GM19463 (cell line): Measurements from ENCODE around the gene DCHS2.

Experiments
- ATAC-seq: cut with Tn5 transposase; IDR thresholded peaks from one replicate; pipeline ENCODE4 v1.9.1; 2021; ENCODE audit warnings: mild to moderate bottlenecking, moderate library complexity; ENCODE audit not compliant: unreplicated experiment

DCHS2 gene

GRCh38 chr4:154455111-154455510 is 36.5 kb downstream of the DCHS2 start:
- no peak for ATAC-seq

DNA sequence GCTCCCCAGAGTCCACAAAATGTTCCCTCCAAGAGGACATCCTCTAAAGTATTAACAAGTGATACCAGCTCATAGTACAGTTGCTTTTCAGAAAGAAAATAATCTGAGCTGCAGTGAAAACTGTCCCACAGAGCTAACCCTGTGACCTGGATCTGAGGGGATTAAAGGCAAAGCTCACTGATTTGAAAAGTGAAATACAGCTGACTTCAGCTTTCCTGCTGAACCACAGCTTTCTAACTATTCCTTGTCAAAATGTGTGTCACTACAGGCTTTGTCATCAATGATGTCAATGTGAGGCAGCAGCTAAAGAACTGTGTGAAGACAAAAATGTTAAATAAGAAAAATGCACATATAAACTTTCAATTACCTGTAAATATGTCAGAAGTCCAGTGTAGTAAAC is 36.9 kb downstream of the DCHS2 start:
- ATAC-seq: no peak

- no peak for ATAC-seq
These were observed 38.7 kb downstream of the DCHS2 start for GRCh38 chr4:154452798-154453346.

- ATAC-seq: no peak
These were observed 40.6 kb downstream of the DCHS2 start for GRCh38 chr4:154450966-154451365.

- ATAC-seq: no peak
These were observed 46.6 kb downstream of the DCHS2 start for GRCh38 chr4:154444958-154445357.

- no peak for ATAC-seq
These were observed 49.6 kb downstream of the DCHS2 start for GRCh38 chr4:154441982-154442381.

DNA sequence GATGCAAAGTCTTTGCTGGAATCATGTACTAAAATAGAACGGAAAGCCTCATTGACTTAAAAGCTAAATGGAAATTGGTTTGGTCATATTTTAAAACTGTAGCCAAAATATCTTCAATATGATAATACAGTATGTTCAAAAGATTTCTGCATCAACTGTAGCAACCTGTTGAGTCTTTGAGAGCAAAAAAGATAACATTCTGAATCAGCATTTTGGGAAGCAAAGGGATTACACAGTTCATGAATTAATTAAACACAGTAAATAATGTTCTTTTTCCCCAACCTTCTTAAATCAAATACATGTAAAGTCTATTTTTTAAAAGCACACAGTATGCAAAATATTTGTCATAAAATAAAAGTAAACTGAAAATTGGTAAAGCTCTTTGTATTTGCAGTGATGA is 50.5 kb downstream of the DCHS2 start:
- no peak for ATAC-seq

GRCh38 chr4:154439224-154439623 is 52.4 kb downstream of the DCHS2 start:
- ATAC-seq: no peak

GRCh38 chr4:154435895-154436294 is 55.7 kb downstream of the DCHS2 start:
- ATAC-seq: peak; percentile 83

DNA sequence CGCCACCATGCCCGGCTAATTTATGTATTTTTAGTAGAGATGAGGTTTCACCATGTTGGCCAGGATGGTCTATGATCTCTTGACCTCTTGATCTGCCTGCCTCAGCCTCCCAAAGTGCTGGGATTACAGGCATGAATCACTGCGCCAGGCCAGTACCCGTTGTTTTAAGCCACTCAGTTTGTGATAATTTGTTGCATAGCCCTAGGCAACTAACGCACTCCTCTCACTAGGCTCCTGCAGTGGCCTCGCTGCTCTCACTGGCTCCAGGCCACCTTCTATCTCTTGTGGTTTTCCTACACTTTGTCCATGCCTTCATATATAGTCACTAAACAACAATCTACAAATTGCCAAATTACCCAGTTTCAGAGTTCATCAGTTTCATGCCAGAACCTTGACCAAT is 58.1 kb downstream of the DCHS2 start:
- no peak for ATAC-seq

DNA sequence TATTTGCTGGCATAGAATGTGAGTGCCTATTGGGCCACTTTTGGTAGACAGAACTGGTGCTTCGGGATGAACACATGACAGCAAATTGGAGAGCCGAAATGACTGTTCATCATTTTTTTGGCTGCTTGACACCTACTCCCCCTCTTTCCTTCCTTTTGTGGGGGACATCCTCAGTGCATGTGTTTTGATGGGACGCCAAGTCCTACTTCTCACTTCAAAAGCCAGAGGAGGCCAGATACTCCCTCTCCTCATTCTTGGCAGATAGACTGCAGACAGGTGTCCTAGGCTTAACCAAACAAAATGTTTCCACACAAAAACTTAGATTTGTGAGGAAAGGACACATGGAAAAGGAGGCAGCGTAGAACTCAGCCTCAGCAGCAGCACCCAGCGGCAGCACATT is 62.4 kb downstream of the DCHS2 start:
- ATAC-seq: no peak

DNA sequence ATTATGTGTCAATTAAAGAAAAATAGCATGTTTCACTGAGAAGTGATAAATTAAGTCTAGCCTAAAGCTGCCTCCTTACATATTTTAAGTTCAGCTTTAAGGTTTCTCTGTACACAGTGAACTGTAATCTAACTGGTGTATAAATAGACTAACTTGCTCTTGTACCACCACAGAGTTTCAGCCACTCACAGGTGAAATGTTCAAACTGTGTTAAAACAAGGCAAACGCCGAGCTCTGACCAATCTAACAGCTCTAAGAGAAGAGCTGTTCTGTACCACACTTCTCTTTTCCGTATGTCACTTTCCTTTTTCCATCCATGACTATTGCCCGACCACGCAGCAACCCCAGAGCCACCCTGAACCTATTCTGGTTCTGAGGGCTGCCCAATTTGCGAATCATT is 64.5 kb downstream of the DCHS2 start:
- ATAC-seq: peak; percentile 50

GRCh38 chr4:154425514-154425913 is 66.1 kb downstream of the DCHS2 start:
- ATAC-seq: peak; percentile 50

DNA sequence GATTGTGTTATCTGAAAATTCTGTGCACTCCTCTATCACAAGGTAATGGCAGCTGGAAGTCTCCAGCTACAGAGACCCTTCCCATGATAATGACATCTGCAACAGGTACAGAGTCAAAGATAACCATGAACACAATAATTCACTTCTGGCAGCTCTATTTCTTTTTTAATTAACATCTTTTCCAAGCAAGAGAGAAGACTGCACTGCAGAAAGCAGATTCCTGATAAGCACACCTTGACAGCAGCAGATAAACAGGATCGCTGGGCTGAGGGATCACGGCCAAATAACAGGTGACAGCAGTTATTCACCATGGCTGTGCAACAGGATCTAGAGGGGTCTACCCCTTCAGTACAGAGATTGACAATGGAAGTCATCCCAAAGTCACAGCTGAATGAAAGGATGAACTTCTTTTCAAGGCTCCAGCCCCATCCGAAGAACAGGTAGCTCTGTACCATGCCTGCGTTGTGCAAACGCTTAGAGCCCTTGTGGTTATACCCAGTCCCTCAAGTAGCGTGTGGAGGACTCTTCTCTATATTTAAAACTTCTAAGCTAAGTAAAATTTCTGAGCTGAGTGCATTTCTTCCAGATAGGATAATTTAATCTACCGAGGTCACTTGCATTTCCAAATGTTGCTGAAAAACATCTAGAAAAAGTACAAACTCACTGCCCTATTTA is 66.7 kb downstream of the DCHS2 start:
- ATAC-seq: no peak

GRCh38 chr4:154422152-154422551 is 69.4 kb downstream of the DCHS2 start:
- ATAC-seq: peak; percentile 30

- peak; percentile 39 for ATAC-seq
These were observed 70.0 kb downstream of the DCHS2 start for GRCh38 chr4:154421618-154422017.

- no peak for ATAC-seq
These were observed 74.3 kb downstream of the DCHS2 start for GRCh38 chr4:154417373-154417673.

DNA sequence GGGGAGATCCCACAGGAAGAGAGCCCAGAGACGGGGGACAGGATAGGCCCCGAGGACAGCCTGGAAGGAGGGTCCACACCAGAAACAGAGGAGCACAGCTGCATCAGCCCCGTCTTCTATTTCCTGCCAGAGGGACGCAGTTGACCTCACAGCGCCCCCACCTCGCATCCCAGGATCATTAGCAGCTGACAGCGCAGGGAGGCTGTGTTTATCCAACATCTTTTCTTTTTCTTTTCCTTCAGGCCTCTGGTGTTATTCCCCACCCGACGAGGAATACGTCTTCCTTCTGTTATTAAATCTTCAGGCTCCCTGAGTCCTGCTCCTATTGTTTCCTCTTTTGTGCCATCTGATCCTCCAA is 75.4 kb downstream of the DCHS2 start:
- ATAC-seq: peak; percentile 44

GRCh38 chr4:154415313-154415712 is 76.3 kb downstream of the DCHS2 start:
- ATAC-seq: no peak

DNA sequence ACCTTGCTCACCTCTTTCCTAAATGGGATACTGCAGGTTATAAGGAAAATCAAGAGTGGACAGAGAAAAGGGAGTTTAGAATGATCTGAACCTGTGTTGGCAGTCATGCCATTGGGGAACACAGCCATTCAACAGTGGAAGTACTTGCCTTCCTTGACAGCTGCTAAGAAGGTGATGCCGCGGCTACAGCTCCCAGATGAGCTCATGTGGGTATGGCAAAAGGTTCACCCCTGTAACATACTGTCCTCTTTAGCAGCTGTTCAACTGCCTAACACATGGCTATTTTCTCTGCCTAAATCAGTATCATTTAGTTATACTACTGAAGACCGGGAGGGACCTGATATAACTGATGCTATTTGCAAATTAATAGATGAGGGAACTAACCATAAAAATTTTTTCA is 76.8 kb downstream of the DCHS2 start:
- no peak for ATAC-seq

DNA sequence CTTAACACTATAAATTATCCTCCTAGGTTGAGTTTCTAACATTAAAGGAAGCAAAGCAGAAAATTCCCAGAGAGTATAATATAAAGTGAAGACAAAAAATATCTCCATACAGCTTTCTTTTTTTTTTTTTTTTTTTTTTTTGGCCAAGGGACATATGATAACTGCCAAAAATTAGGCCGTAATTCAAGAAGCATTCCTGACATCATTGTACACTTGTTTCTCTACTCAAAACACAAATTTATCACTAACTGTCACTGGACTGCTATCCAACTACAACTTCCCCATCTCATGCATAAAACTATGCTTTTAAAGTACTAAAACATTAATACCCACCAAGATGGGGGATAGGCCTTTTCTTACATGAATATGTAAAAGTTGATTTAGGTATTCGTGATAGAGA is 77.2 kb downstream of the DCHS2 start:
- no peak for ATAC-seq

DNA sequence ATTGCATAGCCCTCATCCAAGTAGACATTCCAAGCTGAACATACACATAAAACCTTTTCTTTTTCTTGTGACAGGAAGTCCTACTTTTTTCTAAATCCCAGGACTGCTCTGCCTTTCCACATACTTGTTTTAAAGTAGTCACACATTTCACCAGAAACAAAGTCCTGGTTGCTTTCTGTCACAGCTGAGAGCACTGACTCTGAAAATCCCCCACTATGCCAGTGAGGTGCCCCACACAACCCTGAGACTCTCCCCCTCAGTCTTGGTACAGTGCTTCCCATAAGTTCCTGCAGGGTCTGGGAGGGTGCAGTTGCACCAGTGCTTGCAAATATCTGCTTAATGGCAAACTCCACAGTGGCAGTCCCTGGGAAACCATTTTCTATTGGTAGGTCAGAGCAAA is 84.2 kb downstream of the DCHS2 start:
- no peak for ATAC-seq
